NT2/D1 (cell line): Measurements from ENCODE around the gene CMTM4.

Experiments used
- SUZ12 ChIP-seq: IDR thresholded peaks from 2 replicates; pipeline ENCODE4 v1.6.1; 2011; ENCODE audit not compliant: insufficient read length, insufficient read depth; ENCODE audit errors: extremely low read depth
- ZNF274 ChIP-seq: IDR thresholded peaks from 2 replicates; pipeline ENCODE4 v1.6.1; 2011; ENCODE audit warnings: mild to moderate bottlenecking, low read depth, low read length

- no peak for TF ChIP-seq ZNF274
- TF ChIP-seq SUZ12: no peak
These were observed 61.9 kb downstream of the CMTM4 start for GRCh38 chr16:66634527-66635196.
